ENCODE results near the gene STK36.
"Not testable (repeated sequence)": the region's sequence is repeated elsewhere in the genome, so short reads cannot be mapped to it uniquely, and the experiment has no call there.

STK36 gene

GRCh38 chr2:218659258-218659987 lies 12.5 kb upstream of the STK36 start, which contains the start of the genes BCS1L and ZNF142:
BCS1L (plus strand) TSS chr2:218659683; CDS start chr2:218660988, 1,305 bp downstream.
ZNF142 (minus strand) TSS chr2:218659623; CDS start chr2:218656429, 3,194 bp downstream.
- DNase-seq = peak; percentile 88

- no peak for DNase-seq
Measured at GRCh38 chr2:218659988-218660358, 11.9 kb upstream of the STK36 start.

- no peak for DNase-seq
Measured at GRCh38 chr2:218662377-218662776, 9.5 kb upstream of the STK36 start.

- DNase-seq = no peak
Measured at GRCh38 chr2:218662827-218663226, 9.1 kb upstream of the STK36 start.

- no peak for DNase-seq
Measured at GRCh38 chr2:218663901-218664300, 8.0 kb upstream of the STK36 start.

GRCh38 chr2:218664653-218665052 lies 7.2 kb upstream of the STK36 start:
- no peak for DNase-seq

- no peak for DNase-seq
Measured at GRCh38 chr2:218671097-218671653, 711 bp upstream of the STK36 start.

- DNase-seq = no peak
Measured at GRCh38 chr2:218679119-218679518, 7.2 kb downstream of the STK36 start.

- no peak for DNase-seq
Measured at GRCh38 chr2:218680061-218680460, 8.2 kb downstream of the STK36 start.

- not testable (repeated sequence) for DNase-seq
Measured at GRCh38 chr2:218687400-218688060, 15.6 kb downstream of the STK36 start.

- DNase-seq = no peak
Measured at GRCh38 chr2:218691234-218691633, 19.3 kb downstream of the STK36 start.

GRCh38 chr2:218694405-218695145 lies 22.7 kb downstream of the STK36 start:
- no peak for DNase-seq

- no peak for DNase-seq
Measured at GRCh38 chr2:218698885-218699284, 27.0 kb downstream of the STK36 start.

GRCh38 chr2:218701806-218702205 lies 29.9 kb downstream of the STK36 start:
- DNase-seq = no peak

- no peak for DNase-seq
Measured at GRCh38 chr2:218703341-218703740, 31.5 kb downstream of the STK36 start.

GRCh38 chr2:218708086-218708485 lies 36.2 kb downstream of the STK36 start:
- DNase-seq = no peak

- no peak for DNase-seq
Measured at GRCh38 chr2:218709908-218710307, 38.0 kb downstream of the STK36 start.

- no peak for DNase-seq
Measured at GRCh38 chr2:218710334-218710686, 38.4 kb downstream of the STK36 start.

- DNase-seq = peak; percentile 90
Measured at GRCh38 chr2:218710687-218711549, 39.0 kb downstream of the STK36 start, which contains the start of gene TTLL4. TTLL4 (plus strand) TSS chr2:218710835; CDS start chr2:218737677, 26,842 bp downstream.

- DNase-seq = no peak
Measured at GRCh38 chr2:218711550-218711929, 39.7 kb downstream of the STK36 start.

GRCh38 chr2:218713922-218714321 lies 42.0 kb downstream of the STK36 start:
- no peak for DNase-seq

GRCh38 chr2:218716070-218716469 lies 44.2 kb downstream of the STK36 start:
- no peak for DNase-seq
